Esophagus squamous epithelium (tissue), 5 donors: ENCODE data around the gene IDUA. TPM values are rescaled to one million over a fixed set of nuclear protein-coding genes. Genes with fewer than 3 reads are reported as not detected.

ENCODE experiments used
- DNase-seq: peaks from one replicate; lab custom pipeline; 2025; lab: John Stamatoyannopoulos, UW
- H3K27ac ChIP-seq, 4 donors: fragments of 200-600 bp; sonication (generic); one replicate each; pipeline ENCODE4 v1.5.1; 2016 to 2019; ENCODE audit warnings: mild to moderate bottlenecking in 1 of 4
- H3K27me3 ChIP-seq, 4 donors: fragments of 200-600 bp; sonication (generic); 1 replicate in 3 of 4; 2 replicates in 1 of 4; pipeline versions ENCODE4 v1.5.1 to v1.6.0; 2017 to 2021; ENCODE audit warnings: antibody characterized with exemption in 1 of 4
- H3K36me3 ChIP-seq, 3 donors: fragments of 200-600 bp; sonication (generic); one replicate each; pipeline ENCODE4 v1.5.1; 2016 to 2019
- H3K4me1 ChIP-seq, 3 donors: fragments of 200-600 bp; sonication (generic); one replicate each; pipeline ENCODE4 v1.5.1; 2017 to 2019
- H3K4me3 ChIP-seq, 4 donors: fragments of 200-600 bp; sonication (generic); 1 replicate in 3 of 4; 2 replicates in 1 of 4; pipeline ENCODE4 v1.5.1; 2016 to 2019; ENCODE audit warnings: mild to moderate bottlenecking in 2 of 4, moderate library complexity in 1 of 4
- H3K9me3 ChIP-seq, 3 donors: fragments of 200-600 bp; sonication (generic); one replicate each; pipeline ENCODE4 v1.5.1; 2016 to 2019
- CTCF ChIP-seq, 6 experiments: fragments of 450-650 bp in 4 of 6; fragments of 200-600 bp in 2 of 6; sonication (generic) in 2 of 6; IDR thresholded peaks; one replicate each; pipeline ENCODE4 v1.5.1; 2016 to 2019; ENCODE audit warnings: antibody characterized with exemption in 6 of 6, mild to moderate bottlenecking in 4 of 6, moderate library complexity in 4 of 6
- POLR2A ChIP-seq, 4 donors: fragments of 450-650 bp; IDR thresholded peaks; one replicate each; pipeline ENCODE4 v1.6.1; 2017; ENCODE audit warnings: antibody characterized with exemption in 4 of 4, mild to moderate bottlenecking in 4 of 4, moderate library complexity in 3 of 4
- WGBS, 2 donors: methylation state at CpG; one replicate each; pipeline ENCODE4 v1.1.5; 2018; 5-methylcytosine and 5-hydroxymethylcytosine counted together
- intact Hi-C: fragments of 100-400 bp; cut with DNase I; formaldehyde crosslinking; loops from one replicate; pipeline ENCODE4 v1.15.0; 2022
- total RNA-seq, 4 donors: library from RNA; depleted of rRNA; stranded (reverse); fragments of >200 nt; gene quantifications; one replicate each; pipeline ENCODE4 v1.1.0, GENCODE V29; 2016
- donor health status: DM: yes; HTN: yes; CAD: no.

Gene IDUA
- total RNA-seq, 4 donors from 2014 or later = 4.3 to 20.5 (median 14.1) TPM

GRCh38 chr4:978957-979701 is 7.7 kb upstream of the IDUA start:
- WGBS, 2 donors = 55 to 66% methylated on average over 7 to 16 of the region's 20 CpGs
- Histone ChIP-seq H3K27me3 (no peaks in the 10 kb centered on the region), H3K36me3 (no peaks in the 10 kb centered on the region), H3K27ac (peak overlapping the region in 2 of 4 donors; percentile 29 to 44), H3K9me3 (no peaks in the 10 kb centered on the region), H3K4me3 (no peak overlapping the region), H3K4me1 (peaks cover 0 to 13% (median 6%) of the 10 kb centered on the region in 3 donors)
- intact Hi-C loops = no loop called here
- TF ChIP-seq CTCF (IDR thresholded peaks at IDR 0.05) (no peak), POLR2A (IDR thresholded peaks at IDR 0.05) (no peak)
- no peak for DNase-seq

- Histone ChIP-seq H3K27ac (no peak overlapping the region), H3K27me3 (no peaks in the 10 kb centered on the region), H3K36me3 (no peaks in the 10 kb centered on the region), H3K4me1 (peaks cover 14 to 39% (median 20%) of the 10 kb centered on the region in 3 donors), H3K9me3 (no peaks in the 10 kb centered on the region), H3K4me3 (no peak overlapping the region)
- no peak for TF ChIP-seq POLR2A (IDR thresholded peaks at IDR 0.05)
- no peak for TF ChIP-seq CTCF (IDR thresholded peaks at IDR 0.05)
- 90% methylated on average over 2 to 10 of the region's 17 CpGs for WGBS, 2 donors
- intact Hi-C loops = no loop called here
- no peak for DNase-seq
Observed at GRCh38 chr4:982291-982690, 4.6 kb upstream of the IDUA start.

GRCh38 chr4:982814-983213 is 4.0 kb upstream of the IDUA start:
- Histone ChIP-seq H3K9me3 (no peaks in the 10 kb centered on the region), H3K4me1 (peaks cover 20 to 45% (median 25%) of the 10 kb centered on the region in 3 donors), H3K36me3 (no peaks in the 10 kb centered on the region), H3K4me3 (no peak overlapping the region), H3K27ac (no peak overlapping the region), H3K27me3 (no peaks in the 10 kb centered on the region)
- no peak for TF ChIP-seq CTCF (IDR thresholded peaks at IDR 0.05)
- no peak for TF ChIP-seq POLR2A (IDR thresholded peaks at IDR 0.05)
- WGBS, 2 donors = 92% methylated on average over 15 of the region's 15 CpGs
- intact Hi-C loops = no loop called here
- DNase-seq = no peak

- H3K36me3 ChIP-seq = peaks cover 0 to 9% (median 0%) of the 10 kb centered on the region in 3 donors
- intact Hi-C loops = no loop called here
- peak overlapping the region; percentile 8 to 51 (median 33) for H3K4me3 ChIP-seq
- no peaks in the 10 kb centered on the region for H3K27me3 ChIP-seq
- TF ChIP-seq CTCF (IDR thresholded peaks at IDR 0.05) (no peak), POLR2A (IDR thresholded peaks at IDR 0.05) (no peak)
- 61 to 66% methylated on average over 12 to 15 of the region's 15 CpGs for WGBS, 2 donors
- H3K9me3 ChIP-seq = no peaks in the 10 kb centered on the region
- no peak overlapping the region for H3K27ac ChIP-seq
- DNase-seq = no peak
- H3K4me1 ChIP-seq = peaks cover 24 to 45% (median 25%) of the 10 kb centered on the region in 3 donors
Observed at GRCh38 chr4:984336-985054, 2.3 kb upstream of the IDUA start.
